Neural crest cell (in vitro differentiated cells): ENCODE data around the gene ATP10B. TPM values are rescaled to one million over a fixed set of nuclear protein-coding genes. Genes with fewer than 3 reads are reported as not detected.

Experiments
- DNase-seq: peaks from one replicate; pipeline ENCODE4 v3.0.0; 2021; ENCODE audit warnings: low read depth, mixed read lengths, low spot score
- H3K27ac Mint-ChIP-seq: one replicate; pipeline ENCODE4 v1.8.0; 2021; ENCODE audit warnings: mild to moderate bottlenecking, mixed read lengths; ENCODE audit not compliant: unreplicated experiment
- H3K27me3 Mint-ChIP-seq: 2 replicates; pipeline ENCODE4 v1.8.0; 2021; ENCODE audit warnings: low read depth, mild to moderate bottlenecking, mixed read lengths
- H3K36me3 Mint-ChIP-seq: 2 replicates; pipeline ENCODE4 v1.8.0; 2021; ENCODE audit warnings: low read depth, mild to moderate bottlenecking, mixed read lengths
- H3K4me1 Mint-ChIP-seq: 2 replicates; pipeline ENCODE4 v1.8.0; 2021; ENCODE audit warnings: mixed read lengths
- H3K4me3 Mint-ChIP-seq: one replicate; pipeline ENCODE4 v1.8.0; 2021; ENCODE audit warnings: mild to moderate bottlenecking, mixed read lengths
- H3K9me3 Mint-ChIP-seq: 2 replicates; pipeline ENCODE4 v1.8.0; 2021; ENCODE audit warnings: mixed read lengths
- total RNA-seq: library from RNA; stranded (reverse); gene quantifications from 2 replicates; pipeline ENCODE4 v1.2.1, GENCODE V29; 2021
- TF ChIP-seq, protein P1 (sequence below): fragments of 200-600 bp; sonication (generic); conservative IDR thresholded peaks from 2 replicates; pipeline ENCODE4 v1.5.0; 2021; ENCODE audit warnings: antibody characterized with exemption, mild to moderate bottlenecking

ATP10B gene
- total RNA-seq, 1 donor from 2014 or later, result 10.8 TPM

DNA sequence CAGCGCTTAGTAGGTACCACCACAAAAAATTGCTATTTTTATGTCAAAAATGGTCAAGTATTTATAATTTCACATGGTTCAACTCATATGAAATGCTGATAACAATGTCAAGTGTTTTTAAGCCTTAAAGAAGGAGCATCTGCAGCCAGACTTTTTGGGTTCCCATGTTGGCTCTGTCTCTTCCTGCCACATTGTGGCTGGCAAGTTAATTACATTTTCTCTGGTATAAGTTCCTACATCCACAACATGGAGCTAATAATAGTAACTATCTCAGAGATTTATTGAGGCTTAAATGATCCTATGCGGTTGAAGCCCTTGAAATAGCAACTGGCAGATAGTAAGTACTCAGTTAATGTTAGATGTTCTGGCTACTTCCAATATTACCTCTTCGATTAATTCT, 5.4 kb downstream of the ATP10B start:
- Mint-ChIP-seq H3K9me3 (no peaks in the 10 kb centered on the region), H3K4me1 (peaks cover 16% of the 10 kb centered on the region), H3K27me3 (no peaks in the 10 kb centered on the region), H3K4me3 (no peak overlapping the region), H3K36me3 (no peaks in the 10 kb centered on the region), H3K27ac (no peak overlapping the region)
- TF ChIP-seq, protein P1, sequence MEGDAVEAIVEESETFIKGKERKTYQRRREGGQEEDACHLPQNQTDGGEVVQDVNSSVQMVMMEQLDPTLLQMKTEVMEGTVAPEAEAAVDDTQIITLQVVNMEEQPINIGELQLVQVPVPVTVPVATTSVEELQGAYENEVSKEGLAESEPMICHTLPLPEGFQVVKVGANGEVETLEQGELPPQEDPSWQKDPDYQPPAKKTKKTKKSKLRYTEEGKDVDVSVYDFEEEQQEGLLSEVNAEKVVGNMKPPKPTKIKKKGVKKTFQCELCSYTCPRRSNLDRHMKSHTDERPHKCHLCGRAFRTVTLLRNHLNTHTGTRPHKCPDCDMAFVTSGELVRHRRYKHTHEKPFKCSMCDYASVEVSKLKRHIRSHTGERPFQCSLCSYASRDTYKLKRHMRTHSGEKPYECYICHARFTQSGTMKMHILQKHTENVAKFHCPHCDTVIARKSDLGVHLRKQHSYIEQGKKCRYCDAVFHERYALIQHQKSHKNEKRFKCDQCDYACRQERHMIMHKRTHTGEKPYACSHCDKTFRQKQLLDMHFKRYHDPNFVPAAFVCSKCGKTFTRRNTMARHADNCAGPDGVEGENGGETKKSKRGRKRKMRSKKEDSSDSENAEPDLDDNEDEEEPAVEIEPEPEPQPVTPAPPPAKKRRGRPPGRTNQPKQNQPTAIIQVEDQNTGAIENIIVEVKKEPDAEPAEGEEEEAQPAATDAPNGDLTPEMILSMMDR, result no peak
- DNase-seq, result no peak

DNA sequence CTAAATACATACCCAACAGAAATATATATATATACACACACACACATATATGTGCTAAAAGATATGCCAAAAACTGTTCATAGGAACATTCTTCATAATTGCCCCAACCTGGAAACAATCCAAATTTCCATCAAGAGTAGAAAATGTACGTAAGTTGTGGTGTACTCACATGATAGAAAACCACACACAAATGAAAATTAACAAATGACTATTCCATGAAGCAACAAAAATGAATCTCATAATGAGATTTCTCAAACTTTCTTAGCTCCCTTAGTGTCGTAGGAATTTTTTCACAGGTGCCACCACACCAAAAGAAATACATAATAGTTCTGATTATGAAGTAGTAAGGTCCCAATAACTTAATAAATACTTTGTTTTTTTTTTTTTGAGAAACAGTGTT, 7.8 kb downstream of the ATP10B start:
- H3K9me3 Mint-ChIP-seq, result no peaks in the 10 kb centered on the region
- no peak overlapping the region for H3K4me3 Mint-ChIP-seq
- no peaks in the 10 kb centered on the region for H3K36me3 Mint-ChIP-seq
- DNase-seq, result no peak
- TF ChIP-seq, protein P1, result no peak
- no peaks in the 10 kb centered on the region for H3K27me3 Mint-ChIP-seq
- peaks cover 5% of the 10 kb centered on the region for H3K4me1 Mint-ChIP-seq
- no peak overlapping the region for H3K27ac Mint-ChIP-seq

DNA sequence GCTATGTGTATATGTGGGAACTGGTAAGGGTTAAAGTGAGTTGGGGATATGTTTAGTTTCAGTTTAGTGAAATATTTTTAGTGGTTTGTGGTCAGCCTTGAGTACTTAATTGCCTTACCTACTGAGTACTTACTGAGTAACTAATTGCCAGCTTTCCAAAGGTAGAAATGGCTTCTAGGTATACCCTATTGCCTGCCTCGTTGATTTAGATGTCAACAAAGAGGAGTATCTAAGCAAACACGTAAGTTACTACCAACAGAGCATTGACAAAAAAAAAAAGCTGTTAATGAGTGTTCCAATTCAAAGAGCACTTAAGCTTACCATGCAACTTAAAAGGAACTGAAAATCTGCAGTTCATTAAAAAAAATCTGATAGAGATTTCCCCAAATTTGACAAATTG, 8.8 kb downstream of the ATP10B start:
- no peak for DNase-seq
- no peaks in the 10 kb centered on the region for H3K9me3 Mint-ChIP-seq
- no peak overlapping the region for H3K27ac Mint-ChIP-seq
- no peaks in the 10 kb centered on the region for H3K27me3 Mint-ChIP-seq
- TF ChIP-seq, protein P1, result no peak
- H3K4me3 Mint-ChIP-seq, result no peak overlapping the region
- no peaks in the 10 kb centered on the region for H3K36me3 Mint-ChIP-seq
- no peaks in the 10 kb centered on the region for H3K4me1 Mint-ChIP-seq

DNA sequence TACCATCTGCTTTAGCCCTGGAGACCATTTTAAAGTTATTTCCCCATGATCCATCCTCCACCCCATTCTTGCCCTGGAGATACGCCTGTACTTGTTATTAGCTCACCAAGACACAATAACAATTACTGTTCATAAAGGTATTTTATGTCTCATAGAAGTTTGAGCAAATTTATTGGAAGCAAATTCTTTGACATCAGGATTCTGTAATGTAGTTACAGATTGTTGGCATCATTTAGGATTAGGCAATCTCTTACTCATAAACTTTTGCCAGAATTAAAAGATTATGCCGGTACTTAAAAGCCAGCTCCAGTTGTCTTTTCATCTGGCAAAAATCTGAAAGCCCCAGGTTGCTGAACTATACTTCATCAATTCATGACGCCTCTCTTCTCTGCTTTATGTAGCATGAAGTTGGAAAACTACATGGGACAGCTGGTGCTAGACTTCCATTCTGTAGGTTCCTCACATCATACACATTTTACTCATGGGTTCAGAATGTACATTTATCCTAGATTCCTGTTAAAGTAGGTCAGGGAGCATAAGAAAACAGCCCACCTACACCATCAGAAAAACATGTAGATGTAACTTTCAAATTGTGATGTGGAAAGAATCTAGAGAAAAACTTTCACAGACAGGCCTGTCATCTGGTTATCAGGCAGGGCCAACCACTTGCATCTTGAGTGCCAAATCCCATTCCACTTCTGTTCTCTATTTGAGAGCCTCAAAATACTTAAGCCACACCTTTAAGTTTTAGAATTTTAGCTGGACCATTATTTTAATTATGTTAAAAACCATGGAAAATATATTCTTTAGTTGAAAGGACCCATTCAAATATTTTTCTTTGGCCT, 14.0 kb downstream of the ATP10B start:
- TF ChIP-seq, protein P1, result no peak
- Mint-ChIP-seq H3K27ac (no peak overlapping the region), H3K9me3 (peaks cover 4% of the 10 kb centered on the region), H3K4me1 (no peaks in the 10 kb centered on the region), H3K4me3 (no peak overlapping the region), H3K36me3 (peaks cover 1% of the 10 kb centered on the region), H3K27me3 (no peaks in the 10 kb centered on the region)
- DNase-seq, result no peak

DNA sequence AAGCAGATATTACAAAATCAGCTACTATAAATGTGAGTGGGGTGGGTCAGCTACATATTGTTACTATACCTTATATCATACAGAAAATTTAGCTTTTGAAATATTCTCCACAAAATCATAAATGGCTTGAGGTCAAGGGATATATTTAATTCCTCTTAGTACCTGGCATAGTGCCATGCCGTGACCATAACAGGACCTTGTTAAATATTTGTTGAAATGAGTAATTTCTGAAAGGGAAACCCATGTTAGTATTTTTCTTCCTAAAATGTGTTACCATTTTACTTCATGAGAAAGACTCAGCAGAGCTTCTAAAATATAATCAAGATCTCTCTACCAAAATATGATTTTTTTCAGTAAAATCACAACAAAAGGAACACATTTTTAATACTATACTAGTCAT, 14.8 kb downstream of the ATP10B start:
- Mint-ChIP-seq H3K9me3 (peaks cover 9% of the 10 kb centered on the region), H3K4me1 (no peaks in the 10 kb centered on the region), H3K36me3 (peaks cover 3% of the 10 kb centered on the region), H3K27me3 (no peaks in the 10 kb centered on the region), H3K4me3 (no peak overlapping the region), H3K27ac (no peak overlapping the region)
- DNase-seq, result no peak
- TF ChIP-seq, protein P1, result no peak
